Measurements from ENCODE around the gene ARHGEF9. TPM values are rescaled to one million over a fixed set of nuclear protein-coding genes. Genes with fewer than 3 reads are reported as not detected.
"Not testable (repeated sequence)": the region's sequence is repeated elsewhere in the genome, so short reads cannot be mapped to it uniquely, and the experiment has no call there.

The ARHGEF9 gene
- total RNA-seq, 1 donor from 2014 or later = 55.8 TPM

DNA sequence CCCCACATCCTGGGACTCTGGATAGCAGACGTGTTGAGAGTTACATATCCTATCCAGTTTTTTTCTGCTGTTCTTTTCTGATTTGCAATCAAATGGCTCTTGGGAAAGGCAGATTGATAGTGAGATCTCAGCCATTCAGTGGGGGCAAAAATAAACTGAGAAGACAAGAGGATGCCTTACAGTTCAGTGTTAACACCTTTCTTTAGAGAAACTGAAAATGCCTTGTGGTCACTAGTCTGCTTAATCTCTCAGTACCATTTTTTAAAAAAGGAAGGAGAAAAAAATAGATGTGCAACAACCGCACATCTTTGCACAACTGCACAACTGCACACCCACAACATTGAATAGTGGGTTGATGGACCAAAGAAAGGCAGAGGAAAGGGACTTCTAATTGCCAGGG is 109.3 kb downstream of the ARHGEF9 start:
- intact Hi-C loops (cut with DNase I) = no loop called here

DNA sequence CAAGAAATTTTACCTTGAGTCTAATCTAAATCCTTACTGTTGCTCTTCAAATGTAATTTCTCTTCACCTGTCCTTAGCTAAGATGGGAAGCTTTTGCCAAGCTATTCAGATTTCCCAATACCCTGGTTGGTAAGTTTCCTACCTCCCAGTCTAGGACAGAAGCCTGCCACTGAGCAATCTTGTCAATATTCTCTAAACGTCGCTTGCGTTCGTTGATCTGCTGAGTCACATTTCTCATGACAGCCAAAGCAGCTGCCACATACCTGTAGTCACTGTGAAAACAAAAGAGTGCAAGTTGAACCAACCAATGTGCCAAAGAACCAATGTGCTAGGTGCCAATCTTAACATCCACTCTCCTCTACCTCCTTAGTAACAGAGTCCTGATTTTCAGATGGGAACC is 111.1 kb downstream of the ARHGEF9 start:
- DNase-seq (ENCODE audit: low spot score) = no peak
- intact Hi-C loops (cut with DNase I) = no loop called here

More for the DNA sequence above, 109.3 kb downstream of the ARHGEF9 start:
- DNase-seq (ENCODE audit: low spot score) = no peak

DNA sequence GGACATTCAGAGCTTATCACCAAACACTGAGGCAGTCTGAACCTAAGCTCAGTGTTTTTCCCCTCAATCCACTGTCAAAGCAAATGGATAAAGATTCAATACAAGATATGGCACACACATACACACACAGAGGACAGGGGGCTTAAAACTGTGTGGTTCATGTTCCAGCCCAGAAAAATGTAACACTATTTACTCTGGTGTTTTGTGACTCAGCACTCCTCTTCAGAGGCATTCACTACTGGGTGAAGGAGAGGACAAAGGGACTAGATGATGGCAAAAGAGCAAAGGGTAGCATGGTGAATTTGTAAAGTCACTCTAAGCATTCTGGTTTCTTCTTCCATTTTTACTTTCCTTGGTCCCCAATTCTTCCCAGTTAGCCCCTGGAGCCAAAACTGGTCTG is 120.3 kb downstream of the ARHGEF9 start:
- intact Hi-C loops (cut with DNase I) = no loop called here
- DNase-seq (ENCODE audit: low spot score) = no peak

DNA sequence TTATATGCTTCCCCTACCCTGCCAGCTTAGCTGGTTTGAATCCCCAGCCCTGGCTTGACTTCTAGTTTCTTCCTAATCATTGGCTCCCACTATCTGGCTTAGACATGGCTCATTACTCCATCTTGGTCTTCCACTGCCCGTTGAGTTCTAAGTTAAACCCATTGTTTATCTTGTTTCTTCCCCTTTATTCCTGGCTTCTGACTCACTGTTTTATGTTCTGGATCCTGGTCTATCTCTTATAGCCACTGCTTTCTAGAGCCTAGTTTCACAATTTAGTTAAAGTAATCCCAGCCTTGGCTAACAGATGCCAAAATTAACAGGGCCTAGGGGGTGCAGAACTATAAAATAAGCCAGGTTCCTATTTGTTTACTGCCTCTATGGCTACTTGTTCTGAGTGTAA is 120.9 kb downstream of the ARHGEF9 start:
- intact Hi-C loops (cut with DNase I) = no loop called here
- DNase-seq (ENCODE audit: low spot score) = no peak

DNA sequence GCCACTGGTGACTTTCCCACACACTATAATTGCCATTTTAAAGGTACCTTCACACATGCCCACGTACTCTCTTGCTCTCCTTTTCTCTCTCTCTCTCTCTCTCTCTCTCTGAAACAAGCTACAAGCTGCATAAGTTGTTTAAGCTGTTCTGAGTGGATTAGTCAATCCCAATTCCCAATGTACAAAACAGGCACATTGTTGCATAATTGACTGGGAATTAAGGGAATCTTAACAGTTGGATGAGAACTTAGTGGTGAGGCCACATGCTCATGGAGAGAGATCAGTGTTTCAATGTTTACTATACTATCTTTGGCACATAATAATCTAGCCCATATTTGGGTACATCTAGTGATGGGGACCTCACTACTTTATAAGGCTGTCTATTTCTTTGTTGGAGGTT is 123.3 kb downstream of the ARHGEF9 start:
- DNase-seq (ENCODE audit: low spot score) = no peak
- intact Hi-C loops (cut with DNase I) = no loop called here

DNA sequence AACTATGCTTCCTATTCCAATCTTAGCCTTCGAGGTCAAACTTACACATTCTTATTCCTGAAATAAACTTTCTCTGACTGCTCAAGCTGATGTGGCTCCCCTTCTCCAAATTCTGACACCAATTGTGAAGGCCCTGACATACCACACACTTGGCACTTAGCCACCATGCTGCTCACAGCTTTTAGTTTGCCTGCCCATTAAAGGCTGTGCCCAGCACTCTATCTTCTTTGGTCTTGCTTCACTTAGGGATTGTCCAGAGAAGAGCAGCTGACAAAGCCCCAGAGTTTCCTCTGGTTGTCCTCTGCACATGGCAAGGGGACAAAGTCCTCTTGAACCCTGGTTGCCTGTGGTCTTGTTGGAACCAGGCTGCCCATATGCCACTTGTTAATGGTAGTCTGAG is 126.1 kb downstream of the ARHGEF9 start:
- DNase-seq (ENCODE audit: low spot score) = no peak
- intact Hi-C loops (cut with DNase I) = loop anchor here (10.0 kb wide), 1 partner anchor 94 kb away; no protein-coding TSS in a partner anchor

DNA sequence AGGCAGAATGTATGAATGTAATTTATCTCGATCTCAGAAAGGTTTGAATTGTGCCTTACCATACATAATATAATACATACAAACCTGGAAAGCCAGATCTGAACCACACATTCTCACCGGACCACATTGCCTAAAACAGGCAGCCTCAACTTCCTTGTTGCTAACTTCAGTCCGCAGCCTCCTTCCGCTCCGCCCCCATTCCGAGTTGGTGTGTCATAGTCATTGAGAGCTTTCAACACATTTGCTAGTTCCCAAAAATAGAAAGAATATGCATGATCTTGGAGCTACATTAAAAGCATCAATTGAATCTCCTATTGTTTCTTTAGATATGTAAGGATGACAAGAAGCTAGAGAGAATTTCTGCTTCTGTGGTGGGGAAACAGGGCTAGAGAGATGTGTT is 127.2 kb downstream of the ARHGEF9 start:
- DNase-seq (ENCODE audit: low spot score) = peak; percentile 81
- intact Hi-C loops (cut with DNase I) = loop anchor here (10.0 kb wide), 1 partner anchor 93 kb away; no protein-coding TSS in a partner anchor

DNA sequence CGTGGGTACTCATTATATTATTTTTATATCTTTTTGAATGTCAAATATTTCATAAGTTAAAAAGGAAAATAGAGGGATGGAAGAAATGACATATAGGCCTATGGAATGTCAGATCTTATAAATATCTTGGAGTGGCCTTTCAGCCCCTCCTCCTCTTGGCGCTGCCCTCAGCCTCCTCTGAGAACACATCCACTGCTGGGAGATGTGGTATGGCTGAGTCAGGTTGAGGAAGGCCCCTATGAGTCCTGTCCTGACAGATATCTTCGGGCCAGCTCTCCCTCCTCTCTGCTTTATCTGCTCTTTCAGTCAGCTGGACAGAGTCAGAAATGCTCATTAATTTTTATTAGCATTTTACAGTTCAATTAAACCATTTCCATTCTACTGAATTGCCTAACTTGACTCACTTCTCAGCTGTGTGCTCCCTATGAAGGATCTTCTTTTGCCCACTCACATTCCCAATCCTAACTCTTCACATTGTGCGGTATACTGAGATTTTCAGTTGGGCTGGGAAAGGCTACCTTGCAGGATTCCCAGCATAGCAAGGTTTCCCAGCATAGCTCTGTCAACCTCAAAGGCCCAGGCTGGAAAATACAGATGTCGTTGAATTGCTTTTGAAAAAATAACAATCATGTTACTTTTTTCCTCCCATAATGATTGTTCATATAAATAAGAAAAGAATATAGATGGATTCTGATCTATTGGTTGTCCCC is 128.0 kb downstream of the ARHGEF9 start:
- no peak for DNase-seq (ENCODE audit: low spot score)
- intact Hi-C loops (cut with DNase I) = loop anchor here (10.0 kb wide), 1 partner anchor 92 kb away; no protein-coding TSS in a partner anchor

DNA sequence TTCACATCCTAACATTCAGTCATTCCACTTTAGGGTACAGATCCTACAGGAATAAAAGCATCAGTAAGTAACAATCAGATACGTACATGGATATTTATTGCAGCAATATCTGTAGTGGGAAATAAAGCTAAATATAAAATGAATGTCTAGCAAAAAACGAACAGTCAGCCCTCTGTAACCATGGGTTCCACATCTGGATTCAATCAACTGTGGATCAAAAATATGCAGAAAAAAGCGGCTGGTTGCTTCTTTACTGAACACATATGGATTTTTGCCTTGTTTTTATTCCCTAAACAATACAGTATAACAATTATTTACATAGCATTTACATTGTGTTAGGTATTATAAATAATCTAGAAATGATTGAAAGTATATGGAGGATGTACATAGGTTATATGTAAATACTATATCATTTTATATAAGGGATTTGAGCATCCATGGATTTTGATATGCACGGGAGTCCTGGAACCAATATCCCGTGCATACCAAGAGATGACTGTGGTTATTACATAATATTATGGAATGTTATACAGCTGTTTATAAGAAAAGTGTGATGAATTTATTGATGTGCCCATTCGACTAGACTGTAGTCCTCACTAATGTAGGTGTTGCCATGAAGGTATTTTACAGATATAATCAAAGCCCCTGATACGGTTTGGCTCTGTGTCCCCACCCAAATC is 132.8 kb downstream of the ARHGEF9 start:
- no peak for DNase-seq (ENCODE audit: low spot score)
- intact Hi-C loops (cut with DNase I) = loop anchor here (10.0 kb wide), 1 partner anchor 87 kb away; no protein-coding TSS in a partner anchor

DNA sequence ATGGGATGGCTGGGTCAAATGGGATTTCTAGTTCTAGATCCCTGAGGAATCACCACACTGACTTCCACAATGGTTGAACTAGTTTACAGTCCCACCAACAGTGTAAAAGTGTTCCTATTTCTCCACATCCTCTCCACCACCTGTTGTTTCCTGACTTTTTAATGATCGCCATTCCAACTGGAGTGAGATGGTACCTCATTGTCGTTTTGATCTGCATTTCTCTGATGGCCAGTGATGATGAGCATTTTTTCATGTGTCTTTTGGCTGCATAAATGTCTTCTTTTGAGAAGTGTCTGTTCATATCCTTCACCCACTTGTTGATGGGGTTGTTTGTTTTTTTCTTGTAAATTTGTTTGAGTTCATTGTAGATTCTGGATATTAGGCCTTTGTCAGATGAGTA is 139.3 kb downstream of the ARHGEF9 start:
- intact Hi-C loops (cut with DNase I) = not testable (repeated sequence)

DNA sequence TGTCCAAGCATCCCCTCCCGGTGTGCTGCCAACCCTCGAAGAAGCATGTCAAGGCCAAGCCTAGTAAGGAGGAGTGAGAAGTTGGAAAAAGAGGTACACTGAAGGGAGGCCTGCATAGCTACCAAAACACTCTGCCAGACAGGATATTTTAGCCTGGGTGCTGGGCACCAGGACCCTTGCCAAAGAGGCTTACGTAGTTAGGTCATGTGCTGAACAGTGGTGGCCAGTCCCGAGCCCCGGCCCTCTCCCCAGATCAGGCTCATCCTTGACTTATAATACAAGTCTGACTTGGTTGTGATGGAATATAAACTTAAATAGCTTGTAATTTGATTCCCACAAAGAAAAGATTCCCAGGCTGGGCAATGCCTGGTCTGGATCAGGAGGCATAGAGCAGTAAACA is 149.3 kb downstream of the ARHGEF9 start:
- intact Hi-C loops (cut with DNase I) = no loop called here
- DNase-seq (ENCODE audit: low spot score) = no peak

More for the DNA sequence above, 139.3 kb downstream of the ARHGEF9 start:
- not testable (repeated sequence) for DNase-seq (ENCODE audit: low spot score)

DNA sequence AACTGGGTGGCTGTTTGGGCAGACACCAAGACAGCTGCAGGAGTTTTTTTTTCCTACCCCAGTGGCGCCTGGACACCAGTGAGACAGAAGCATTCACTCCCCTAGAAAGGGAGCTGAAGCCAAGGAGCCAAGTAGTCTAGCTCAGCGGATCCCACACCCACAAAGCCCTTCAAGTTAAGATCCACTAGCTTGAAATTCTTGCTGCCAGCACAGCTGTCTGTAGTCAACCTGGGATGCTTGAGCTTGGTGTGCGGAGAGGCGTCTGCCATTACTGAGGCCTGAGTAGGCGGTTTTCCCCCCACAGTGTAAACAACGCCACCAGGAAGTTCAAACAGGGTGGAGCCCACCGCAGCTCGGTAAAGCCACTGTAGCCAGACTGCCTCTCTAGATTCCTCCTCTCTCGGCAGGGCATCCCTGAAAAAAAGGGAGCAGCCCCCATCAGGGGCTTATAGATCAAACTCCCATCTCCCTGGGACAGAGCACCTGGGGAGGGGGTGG is 171.4 kb downstream of the ARHGEF9 start:
- intact Hi-C loops (cut with DNase I) = no loop called here
- DNase-seq (ENCODE audit: low spot score) = no peak

DNA sequence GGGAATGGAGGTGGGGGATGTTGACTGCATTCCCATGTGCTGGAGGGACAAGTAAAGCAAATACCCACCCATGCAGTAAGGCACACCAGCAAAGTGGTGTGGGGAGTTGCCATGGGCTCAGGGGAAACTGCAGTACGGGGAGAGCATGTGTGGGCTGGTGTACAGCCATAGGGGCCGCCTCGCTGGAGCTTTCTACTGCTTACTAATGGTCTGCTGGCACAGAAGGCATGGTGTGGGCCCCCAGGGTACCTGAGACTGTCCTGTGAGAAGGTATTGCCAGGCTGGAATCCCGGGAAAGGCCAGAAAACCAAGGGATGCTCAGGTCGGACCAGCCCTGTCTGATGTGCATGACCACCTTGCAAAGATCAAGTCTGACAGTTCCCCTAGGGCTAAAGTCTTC is 199.1 kb downstream of the ARHGEF9 start:
- intact Hi-C loops (cut with DNase I) = no loop called here
- no peak for DNase-seq (ENCODE audit: low spot score)

Small RNAs within 50 kb of the gene (microRNA-seq; reads per million reads assigned to microRNA genes)
- 4.0 reads per million for gene MIR1468
